ENCODE results near the gene TBC1D3K. TPM values are rescaled to one million over a fixed set of nuclear protein-coding genes. Genes with fewer than 3 reads are reported as not detected.

The TBC1D3K gene
- total and polyA plus RNA-seq, 2 of the 4 experiments (the other 2 are of a cell fraction), result not detected

DNA sequence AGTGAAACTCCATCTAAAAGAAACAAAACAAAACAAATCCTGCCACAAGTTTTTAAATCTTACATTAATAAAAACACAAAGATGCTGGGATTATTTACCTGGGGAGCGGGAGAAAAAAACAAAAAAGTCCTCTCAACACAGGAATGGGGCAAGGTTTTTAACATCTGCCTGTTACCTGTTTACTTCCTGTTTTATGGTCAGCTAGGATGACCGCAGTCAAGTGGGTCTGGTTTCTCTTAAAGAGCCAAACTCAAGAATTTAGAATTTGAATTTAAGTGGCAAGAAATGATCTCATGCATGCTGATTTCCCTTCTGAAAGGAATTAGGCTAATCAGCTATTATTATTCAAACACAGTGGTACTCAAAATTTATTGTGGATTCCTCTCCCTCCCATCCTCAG lies 39.7 kb upstream of the TBC1D3K start:
- Histone ChIP-seq H3K4ac (ENCODE audit: low read depth, low read length) (no peak overlapping the region), H3K23ac (ENCODE audit: low read depth, low read length) (no peak overlapping the region; the same call in 1 of the 2 replicates), H2AK5ac (ENCODE audit: low read depth, low read length) (no peak overlapping the region), H3K56ac (ENCODE audit: extremely low read depth, insufficient read depth, low read length) (no peak overlapping the region), H2BK20ac (ENCODE audit: low read depth, low read length) (no peak overlapping the region), H2BK120ac (ENCODE audit: low read depth, low read length) (no peak overlapping the region), H3K36me3 (ENCODE audit: control insufficient read depth, insufficient read depth, low read length) (no peaks in the 10 kb centered on the region), H3K18ac (ENCODE audit: low read depth, low read length) (no peak overlapping the region), H3K9me3 (ENCODE audit: control insufficient read depth, insufficient read depth, low read length) (no peaks in the 10 kb centered on the region), H3K27me3 (ENCODE audit: control insufficient read depth, insufficient read depth, low read length) (no peaks in the 10 kb centered on the region; the same call in 1 of the 2 replicates), H3K79me1 (ENCODE audit: low read depth in 1 of 2, low read length in 2 of 2) (no peaks in the 10 kb centered on the region), H3K4me2 (ENCODE audit: low read depth, low read length) (no peak overlapping the region), H4K5ac (ENCODE audit: low read depth, low read length) (no peak overlapping the region), H2AK9ac (replicated peaks; ENCODE audit: low read depth, low read length, poor library complexity) (no peak overlapping the region), H2BK15ac (ENCODE audit: low read depth, low read length) (no peak overlapping the region), H4K20me1 (ENCODE audit: insufficient read depth, low read length) (no peaks in the 10 kb centered on the region), H4K91ac (ENCODE audit: insufficient read depth, low read depth, low read length) (no peak overlapping the region), H2AFZ (replicated peaks; ENCODE audit: low read length, poor library complexity) (no peak overlapping the region), H3K4me1 (ENCODE audit: control insufficient read depth, insufficient read depth, low read length) (no peaks in the 10 kb centered on the region), H3K14ac (replicated peaks; ENCODE audit: low read depth, low read length) (no peak overlapping the region), H3K9ac (ENCODE audit: low read depth, low read length) (no peak overlapping the region), H3K4me3 (ENCODE audit: insufficient read depth, low read depth, low read length) (no peak overlapping the region), H3K9me1 (ENCODE audit: insufficient read depth, low read length) (no peaks in the 10 kb centered on the region), H2BK5ac (ENCODE audit: low read depth, low read length, poor library complexity, severe bottlenecking) (no peak overlapping the region), H3K27ac (ENCODE audit: insufficient read depth, low read length) (no peak overlapping the region), H4K8ac (ENCODE audit: low read depth in 2 of 2, low read length in 2 of 2) (no peak overlapping the region)
- ChIA-PET CTCF (no interaction called here), POLR2A (ENCODE audit: unreplicated experiment) (no interaction called here)
- dilution Hi-C loops (cut with HindIII; ENCODE audit: low sequenced_read_pairs, unreplicated experiment) (no loop called here), intact Hi-C loops (cut with micrococcal nuclease) (no loop called here), in situ Hi-C loops (cut with MboI; ENCODE audit: low sequenced_read_pairs) (no loop called here)
- ATAC-seq (ENCODE audit: low read depth) (no peak), DNase-seq (no peak)
- BruUV-seq (replicated peaks), result no TSS peak
- TF ChIP-seq, protein P1, sequence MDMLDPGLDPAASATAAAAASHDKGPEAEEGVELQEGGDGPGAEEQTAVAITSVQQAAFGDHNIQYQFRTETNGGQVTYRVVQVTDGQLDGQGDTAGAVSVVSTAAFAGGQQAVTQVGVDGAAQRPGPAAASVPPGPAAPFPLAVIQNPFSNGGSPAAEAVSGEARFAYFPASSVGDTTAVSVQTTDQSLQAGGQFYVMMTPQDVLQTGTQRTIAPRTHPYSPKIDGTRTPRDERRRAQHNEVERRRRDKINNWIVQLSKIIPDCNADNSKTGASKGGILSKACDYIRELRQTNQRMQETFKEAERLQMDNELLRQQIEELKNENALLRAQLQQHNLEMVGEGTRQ (IDR thresholded peaks at IDR 0.05; ENCODE audit: low read depth, low read length), result no peak
- TF ChIP-seq, protein P2, sequence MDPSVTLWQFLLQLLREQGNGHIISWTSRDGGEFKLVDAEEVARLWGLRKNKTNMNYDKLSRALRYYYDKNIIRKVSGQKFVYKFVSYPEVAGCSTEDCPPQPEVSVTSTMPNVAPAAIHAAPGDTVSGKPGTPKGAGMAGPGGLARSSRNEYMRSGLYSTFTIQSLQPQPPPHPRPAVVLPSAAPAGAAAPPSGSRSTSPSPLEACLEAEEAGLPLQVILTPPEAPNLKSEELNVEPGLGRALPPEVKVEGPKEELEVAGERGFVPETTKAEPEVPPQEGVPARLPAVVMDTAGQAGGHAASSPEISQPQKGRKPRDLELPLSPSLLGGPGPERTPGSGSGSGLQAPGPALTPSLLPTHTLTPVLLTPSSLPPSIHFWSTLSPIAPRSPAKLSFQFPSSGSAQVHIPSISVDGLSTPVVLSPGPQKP (IDR thresholded peaks at IDR 0.05; ENCODE audit: borderline replicate concordance, low read depth, low read length), result no peak
- TF ChIP-seq POLR2A (IDR thresholded peaks at IDR 0.05; ENCODE audit: low read depth, low read length) (no peak), SMC3 (IDR thresholded peaks at IDR 0.05; ENCODE audit: low read depth, low read length) (no peak), RCOR1 (IDR thresholded peaks at IDR 0.05; ENCODE audit: insufficient replicate concordance, low read length) (no peak)
- no CpG with 5 or more reads among the region's 2 CpGs for WGBS, 2 experiments (ENCODE audit: extremely low coverage in 2 of 2, insufficient read length in 1 of 2)
